Retinal pigment epithelial cell (primary cell): ENCODE measurements around the gene TMOD1.
A peak's percentile ranks its signal among the peaks of the same experiment; 100 is the strongest.

ENCODE experiments used
- DNase-seq: peaks from one replicate; pipeline ENCODE4 v3.0.0-alpha.2; 2010; ENCODE audit warnings: low read depth
- H3K4me3 ChIP-seq: 2 replicates; pipeline ENCODE4 v1.5.1; 2011; ENCODE audit warnings: mild to moderate bottlenecking, low read length, control low read depth, moderate library complexity
- TF ChIP-seq, protein P1 (sequence below): conservative IDR thresholded peaks from 2 replicates; pipeline ENCODE4 v1.5.1; 2011; ENCODE audit warnings: low read depth, low read length, control low read depth, inconsistent platforms

TMOD1 gene

DNA sequence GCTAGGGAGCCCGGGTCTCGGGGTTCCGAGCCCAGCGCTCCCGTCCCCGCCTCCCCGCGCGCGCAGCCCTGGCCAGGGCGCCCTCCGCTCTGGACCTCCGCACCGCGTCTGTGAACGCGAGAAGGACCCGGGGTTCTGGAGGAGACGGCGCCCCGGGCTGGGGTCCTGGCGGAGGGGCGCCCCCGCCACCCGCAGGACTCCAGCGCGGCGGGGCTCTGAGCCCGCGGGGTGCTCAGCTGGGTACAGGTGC is 431 bp downstream of the TMOD1 start:
- DNase-seq: no peak
- peak overlapping the region; percentile 41 for H3K4me3 ChIP-seq
- TF ChIP-seq, protein P1, sequence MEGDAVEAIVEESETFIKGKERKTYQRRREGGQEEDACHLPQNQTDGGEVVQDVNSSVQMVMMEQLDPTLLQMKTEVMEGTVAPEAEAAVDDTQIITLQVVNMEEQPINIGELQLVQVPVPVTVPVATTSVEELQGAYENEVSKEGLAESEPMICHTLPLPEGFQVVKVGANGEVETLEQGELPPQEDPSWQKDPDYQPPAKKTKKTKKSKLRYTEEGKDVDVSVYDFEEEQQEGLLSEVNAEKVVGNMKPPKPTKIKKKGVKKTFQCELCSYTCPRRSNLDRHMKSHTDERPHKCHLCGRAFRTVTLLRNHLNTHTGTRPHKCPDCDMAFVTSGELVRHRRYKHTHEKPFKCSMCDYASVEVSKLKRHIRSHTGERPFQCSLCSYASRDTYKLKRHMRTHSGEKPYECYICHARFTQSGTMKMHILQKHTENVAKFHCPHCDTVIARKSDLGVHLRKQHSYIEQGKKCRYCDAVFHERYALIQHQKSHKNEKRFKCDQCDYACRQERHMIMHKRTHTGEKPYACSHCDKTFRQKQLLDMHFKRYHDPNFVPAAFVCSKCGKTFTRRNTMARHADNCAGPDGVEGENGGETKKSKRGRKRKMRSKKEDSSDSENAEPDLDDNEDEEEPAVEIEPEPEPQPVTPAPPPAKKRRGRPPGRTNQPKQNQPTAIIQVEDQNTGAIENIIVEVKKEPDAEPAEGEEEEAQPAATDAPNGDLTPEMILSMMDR: no peak

DNA sequence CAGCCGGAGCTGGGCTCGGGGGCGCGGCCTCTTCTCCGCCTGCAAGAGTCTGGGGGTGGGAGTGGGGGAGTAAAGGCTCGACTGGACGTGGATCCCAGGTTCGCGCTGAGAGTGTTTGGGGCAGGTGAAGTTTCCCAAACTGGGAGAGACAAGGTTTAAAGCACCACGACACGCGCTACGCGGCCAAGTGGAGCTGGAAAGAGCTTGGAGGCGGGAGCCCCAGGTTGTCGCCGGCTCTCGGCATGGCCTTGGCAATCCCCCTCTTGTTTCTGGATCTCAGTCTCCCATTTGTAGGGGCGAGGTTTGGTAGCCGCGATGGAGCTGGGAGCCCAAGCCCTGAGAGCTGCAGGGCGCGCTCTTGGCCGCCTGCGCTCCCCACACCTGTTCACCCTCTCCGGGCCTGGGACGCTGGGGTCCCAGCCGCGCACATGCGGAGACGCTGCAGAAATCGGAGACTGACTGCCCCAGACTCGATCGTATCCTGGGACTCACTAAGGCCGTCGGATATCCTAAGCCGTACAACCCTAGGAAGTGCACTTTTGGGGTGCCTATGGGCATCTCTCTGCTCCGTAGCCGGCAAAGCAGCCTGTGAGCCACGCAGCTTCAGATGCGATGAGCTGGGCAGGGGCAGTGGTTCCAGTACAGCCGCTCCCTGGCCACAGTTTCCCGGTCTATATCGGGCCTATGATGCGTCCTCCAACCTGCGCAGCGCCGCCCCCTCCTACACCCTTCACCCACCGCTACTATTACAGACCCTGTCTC is 937 bp downstream of the TMOD1 start:
- TF ChIP-seq, protein P1: no peak

DNA sequence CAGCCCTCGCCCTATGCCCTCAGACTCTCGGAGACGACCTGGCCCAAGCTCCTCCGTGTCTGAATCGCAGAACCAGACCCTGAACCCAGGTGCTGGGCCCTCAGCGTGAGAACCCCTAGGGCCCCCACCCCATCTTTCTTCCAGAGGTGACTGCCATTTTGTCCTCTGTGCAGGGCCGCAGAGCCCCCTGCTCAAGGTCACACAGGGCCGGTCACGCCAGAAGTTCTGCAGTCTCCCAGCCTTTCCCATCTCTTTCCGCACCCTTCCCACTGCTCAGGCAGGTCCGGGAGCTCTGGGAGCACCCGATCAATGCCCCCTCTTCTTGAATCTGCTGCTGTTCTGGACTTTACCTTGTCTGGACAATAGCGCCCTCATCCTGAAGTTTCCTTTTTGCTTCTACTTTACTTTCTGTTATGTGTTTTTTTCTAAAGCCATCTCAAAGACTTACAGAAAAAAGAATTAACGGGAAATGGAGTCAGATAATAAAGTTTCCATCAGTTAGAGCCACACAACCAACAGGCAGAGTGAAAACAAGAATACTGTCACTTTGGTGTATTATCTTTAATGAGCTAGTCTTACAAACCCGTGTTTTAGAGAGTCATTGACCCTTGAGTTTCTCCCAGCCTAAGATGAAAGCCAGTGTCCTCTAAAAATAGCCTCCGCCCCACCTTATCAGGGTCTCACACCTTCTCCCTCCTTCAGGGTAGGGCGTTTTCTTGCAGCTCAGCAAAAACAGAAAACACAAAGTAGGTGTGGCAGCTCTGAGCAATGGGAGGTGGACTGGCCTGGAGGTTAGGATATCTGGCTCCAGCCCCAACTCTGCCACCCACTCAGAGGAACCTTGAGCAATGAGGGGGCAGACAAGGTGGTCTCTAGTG is 1.8 kb downstream of the TMOD1 start:
- no peak for DNase-seq
- TF ChIP-seq, protein P1: no peak

More for the DNA sequence above, 937 bp downstream of the TMOD1 start:
- DNase-seq: no peak
- peak overlapping the region; percentile 33 for H3K4me3 ChIP-seq

DNA sequence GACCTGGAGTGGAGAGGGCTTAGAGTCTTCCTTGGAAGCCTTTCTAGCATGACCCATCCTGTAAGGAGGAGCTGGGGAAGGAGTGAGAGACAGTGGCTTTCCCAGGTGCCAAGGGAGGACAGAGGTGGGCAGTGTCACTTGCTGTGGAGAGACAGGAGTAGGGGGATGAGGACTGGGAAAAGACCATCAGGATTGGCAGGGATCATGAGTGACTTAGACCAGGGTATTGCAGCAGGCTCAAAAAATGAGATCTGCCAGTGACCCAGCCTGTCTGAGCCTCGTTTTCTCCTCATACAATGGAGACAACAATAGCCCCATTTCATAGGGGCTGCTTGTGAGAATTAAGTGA is 2.4 kb downstream of the TMOD1 start:
- TF ChIP-seq, protein P1: no peak
- DNase-seq: no peak
- H3K4me3 ChIP-seq: no peak overlapping the region

More for the DNA sequence above, 1.8 kb downstream of the TMOD1 start:
- no peak overlapping the region for H3K4me3 ChIP-seq

DNA sequence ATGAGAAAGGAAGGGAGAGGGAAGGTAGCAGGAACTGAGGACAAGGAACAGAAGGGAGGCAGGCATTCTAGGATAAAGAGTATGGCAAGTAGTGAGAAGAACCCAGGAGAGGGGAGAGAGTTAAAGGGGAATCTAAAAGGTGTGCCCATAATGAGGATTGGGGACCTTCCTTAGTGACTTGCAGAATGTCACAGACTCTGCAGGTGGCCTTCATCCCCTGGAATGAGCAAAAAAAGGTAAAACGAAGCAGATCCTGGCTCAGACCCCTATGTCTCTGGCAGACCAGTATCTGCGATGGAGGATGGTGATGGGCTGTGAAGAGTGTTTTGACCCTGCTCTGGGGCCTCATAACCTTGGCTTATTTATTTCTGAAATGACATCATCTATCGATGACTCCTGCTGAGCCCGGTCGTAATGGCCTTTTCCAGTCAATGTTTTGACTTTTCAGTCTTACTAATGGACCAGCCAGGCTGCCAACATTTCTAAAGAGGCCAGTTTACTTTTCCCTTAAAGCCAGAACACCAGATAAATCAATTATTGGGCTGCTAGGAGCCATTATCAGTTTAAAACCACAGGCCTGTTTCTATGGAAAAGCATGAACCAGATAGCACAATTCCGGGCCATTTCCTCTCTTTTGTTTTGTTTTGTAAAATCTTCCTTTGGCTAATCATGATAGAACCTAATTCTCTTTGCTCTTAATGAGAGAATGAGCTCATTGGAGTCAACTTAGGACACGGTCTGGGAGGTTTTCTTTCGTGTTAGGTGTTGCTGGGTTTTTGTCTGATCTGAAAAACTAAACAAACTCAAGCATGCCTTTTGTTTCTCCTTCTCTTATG is 3.1 kb downstream of the TMOD1 start:
- TF ChIP-seq, protein P1: no peak

DNA sequence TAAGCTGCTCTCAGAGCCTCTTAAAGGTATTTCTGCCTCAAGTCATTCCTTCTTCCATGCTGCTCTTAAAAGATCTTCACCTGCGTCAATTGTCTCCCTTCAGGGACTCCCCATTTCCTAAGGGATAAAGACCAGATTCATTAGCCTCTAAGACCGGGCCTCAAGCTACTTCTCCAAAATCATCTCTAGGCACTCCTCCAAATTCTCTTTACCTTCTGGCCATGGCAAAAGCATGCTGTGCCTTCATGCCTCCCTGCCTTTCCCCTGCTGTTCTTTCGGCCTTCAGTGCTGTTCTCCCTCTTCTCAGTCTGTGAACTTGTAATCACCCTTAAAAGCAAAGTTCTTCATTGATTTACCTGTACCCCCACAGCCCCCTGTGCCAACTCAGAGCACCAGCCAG is 4.4 kb downstream of the TMOD1 start:
- TF ChIP-seq, protein P1: no peak
- no peak for DNase-seq
- H3K4me3 ChIP-seq: no peak overlapping the region

More for the DNA sequence above, 3.1 kb downstream of the TMOD1 start:
- no peak for DNase-seq
- H3K4me3 ChIP-seq: no peak overlapping the region
